Putamen (tissue), 1 donor: ENCODE results near the gene AUNIP.
"Not testable (repeated sequence)": the region's sequence is repeated elsewhere in the genome, so short reads cannot be mapped to it uniquely, and the experiment has no call there.

Experiments used
- DNase-seq: peaks from one replicate; pipeline ENCODE4 v3.0.0-alpha.2; 2016; ENCODE audit warnings: low spot score

Gene AUNIP

DNA sequence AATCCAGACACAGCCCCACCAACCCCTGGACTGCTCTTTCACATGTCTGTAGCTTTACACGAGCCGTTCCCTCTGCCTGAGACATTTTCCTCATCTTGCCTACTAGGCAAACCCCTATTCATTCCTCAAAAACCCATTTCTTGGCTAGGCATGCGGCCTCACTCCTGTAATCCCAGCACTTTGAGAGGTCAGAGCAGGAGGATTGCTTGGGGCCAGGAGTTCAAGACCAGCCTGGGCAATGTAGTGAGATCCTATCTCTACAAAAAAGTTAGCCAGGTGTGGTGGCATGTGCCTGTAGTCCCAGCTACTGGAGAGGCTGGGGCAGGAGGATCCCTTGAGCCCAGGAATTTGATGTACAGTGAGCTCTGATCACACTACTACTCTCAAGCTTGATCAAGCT is 5.2 kb upstream of the AUNIP start:
- DNase-seq, result no peak

DNA sequence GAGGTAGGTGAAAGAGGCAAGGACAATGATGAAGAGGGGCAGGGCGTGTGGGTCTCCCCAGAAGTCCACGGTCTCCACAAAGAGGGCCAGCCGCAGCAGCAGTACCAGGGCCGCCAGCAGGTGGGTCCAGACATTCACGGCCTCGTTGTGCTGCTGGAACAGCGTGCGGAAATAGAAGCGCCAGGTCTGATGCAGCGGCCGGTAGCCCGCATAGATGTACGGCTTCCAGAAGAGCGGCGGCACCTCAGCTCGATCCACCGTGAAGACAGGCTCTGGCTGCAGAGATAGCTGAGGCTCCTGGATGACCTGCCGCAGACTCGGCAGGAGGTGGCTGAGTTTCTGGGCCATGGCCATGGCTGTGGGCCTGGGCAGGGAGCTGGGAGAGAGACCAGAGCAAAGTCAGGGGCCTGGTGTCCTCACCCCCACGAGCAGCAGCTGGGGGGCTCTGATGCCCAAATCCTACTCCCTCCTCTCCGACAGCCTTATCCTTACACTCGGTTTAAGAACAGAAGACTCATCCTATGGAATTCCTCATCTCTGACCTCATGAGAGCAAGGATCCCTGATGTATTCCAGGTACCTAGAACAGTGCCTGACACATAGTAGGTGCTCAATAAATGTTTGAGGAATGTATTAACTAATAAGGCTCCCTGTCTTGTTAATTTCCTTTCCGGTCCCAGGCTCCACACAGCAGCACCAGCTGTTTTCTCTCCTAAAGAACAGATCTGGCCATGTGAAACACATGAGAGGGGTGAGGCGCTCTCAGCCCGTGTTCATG is 4.4 kb upstream of the AUNIP start:
- DNase-seq, result no peak

DNA sequence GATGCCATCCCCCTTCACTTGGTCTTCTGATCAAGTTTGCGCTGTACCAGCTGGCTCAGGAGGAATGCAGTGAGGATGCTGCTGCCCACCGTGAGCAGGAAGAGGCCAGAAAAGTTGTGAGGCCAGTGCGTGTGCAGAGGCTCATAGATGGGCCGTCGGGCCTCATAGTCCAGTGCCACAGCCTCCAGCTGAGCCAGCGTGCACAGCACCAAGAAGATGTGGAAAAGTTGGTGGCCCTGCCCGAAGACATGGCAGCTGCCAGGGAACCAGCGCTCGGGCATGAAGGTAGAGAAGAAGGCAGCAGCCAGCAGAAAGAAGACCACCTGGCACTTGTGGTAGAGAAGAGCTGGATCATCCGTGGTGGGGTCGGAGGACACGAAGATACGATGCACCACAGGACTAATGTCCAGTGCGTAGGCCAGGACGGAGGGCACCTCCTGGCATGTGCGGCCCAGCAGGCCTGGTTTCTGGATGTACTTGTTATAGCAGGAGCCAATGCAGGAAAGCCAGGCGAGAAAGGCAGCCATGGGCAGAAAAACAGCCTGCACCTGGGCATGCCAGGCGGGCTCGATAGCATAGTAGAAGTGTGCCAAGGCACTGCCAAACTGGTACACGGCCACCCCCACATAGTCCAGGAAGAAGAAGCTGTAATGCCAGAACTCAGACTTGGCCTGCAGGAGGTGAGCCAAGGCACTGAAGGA is 3.7 kb upstream of the AUNIP start:
- DNase-seq, result no peak

DNA sequence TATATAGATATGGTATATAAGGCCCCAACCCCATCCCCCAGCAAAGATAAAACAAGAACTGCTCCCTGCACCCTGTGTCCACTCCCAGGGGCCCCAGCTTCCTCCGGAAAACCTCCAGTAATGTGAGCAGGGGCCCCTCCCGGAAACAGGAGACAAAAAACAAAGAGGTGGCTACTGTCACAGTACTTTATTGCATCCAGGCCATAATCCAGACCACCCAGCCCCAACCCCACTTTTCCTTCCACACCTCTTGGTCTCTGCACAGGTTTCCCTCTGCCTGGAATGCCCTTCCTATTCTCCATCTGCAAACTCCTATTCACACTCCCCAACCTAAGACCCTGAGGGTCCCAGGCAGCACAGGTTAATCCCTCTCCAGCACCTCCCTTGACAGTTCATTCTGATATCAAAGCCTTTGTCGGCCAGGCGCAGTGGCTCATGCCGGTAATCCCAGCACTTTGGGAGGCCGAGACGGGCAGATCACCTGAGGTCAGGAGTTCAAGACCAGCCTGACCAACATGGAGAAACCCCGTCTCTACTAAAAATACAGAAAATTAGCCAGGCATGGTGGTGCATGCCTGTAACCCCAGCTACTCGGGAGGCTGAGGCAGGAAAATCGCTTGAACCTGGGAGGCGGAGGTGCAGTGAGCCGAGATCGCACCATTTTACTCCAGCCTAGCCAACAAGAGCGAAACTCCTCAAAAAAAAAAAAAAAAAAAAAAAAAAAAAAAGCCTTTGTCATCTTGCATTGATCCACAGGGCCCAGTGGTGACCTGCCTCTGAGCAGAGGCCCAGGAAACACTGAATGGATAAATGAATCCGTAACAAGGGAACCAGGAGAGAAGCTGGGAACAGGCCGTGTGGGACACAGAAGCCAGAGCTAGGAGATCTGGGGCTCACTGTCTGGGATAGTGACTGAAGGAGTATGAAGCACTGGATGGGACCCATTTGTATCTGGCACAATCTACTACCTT is 2.3 kb upstream of the AUNIP start:
- no peak for DNase-seq

DNA sequence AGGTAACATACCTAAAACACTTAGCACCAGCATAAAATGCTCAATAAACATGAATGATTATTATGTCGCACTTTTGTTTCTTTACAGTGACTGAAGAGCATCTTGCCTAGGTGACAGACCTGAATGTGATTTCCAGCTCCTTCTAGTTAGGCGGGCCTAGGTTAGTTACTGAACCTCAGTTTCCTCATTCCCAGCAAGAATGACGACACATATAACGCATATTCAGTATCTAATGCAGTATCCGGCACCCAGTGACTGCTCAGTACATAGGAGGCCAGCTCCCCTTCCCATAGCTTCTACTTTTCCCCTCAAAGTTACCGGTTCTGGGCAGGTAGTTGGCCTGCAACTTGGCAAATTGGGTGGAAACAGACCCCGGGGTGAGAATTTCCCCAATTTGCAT is 763 bp downstream of the AUNIP start:
- no peak for DNase-seq

DNA sequence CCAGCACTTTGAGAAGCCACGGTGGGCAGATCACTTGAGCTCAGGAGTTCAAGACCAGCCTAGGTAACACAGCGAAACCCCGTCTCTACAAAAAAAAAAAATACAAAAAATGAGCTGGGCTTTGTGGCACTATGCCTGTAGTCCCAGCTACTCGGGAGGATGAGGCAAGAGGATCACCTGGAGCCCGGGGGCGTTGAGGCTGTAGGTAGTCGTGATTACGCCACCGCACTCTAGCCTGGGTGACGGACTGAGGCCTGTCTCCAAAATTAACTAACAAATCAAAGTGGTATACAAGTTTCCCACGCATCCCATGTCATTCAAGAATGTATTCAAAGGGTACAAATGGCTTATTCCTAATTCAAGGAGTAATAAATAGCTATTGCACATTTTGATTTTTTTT is 2.4 kb downstream of the AUNIP start:
- DNase-seq, result no peak

DNA sequence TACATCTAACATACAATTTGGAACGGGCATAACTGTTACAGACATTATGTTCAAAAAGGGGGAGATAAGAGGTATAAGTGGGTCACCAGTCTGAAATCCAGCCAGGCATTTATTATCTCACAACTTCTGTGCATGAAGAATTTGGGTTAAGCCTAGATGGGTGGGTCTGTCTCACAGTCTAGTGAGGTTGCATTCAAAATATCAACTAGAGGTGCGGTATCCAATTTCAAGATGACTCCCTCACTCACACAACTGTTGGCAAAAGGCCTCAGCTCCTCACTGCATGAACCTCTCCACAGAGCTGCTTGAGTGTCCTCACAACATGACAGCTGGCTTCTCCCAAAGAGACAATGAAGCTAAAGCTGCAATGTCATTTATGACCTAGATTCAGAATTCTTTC is 4.7 kb downstream of the AUNIP start:
- no peak for DNase-seq

DNA sequence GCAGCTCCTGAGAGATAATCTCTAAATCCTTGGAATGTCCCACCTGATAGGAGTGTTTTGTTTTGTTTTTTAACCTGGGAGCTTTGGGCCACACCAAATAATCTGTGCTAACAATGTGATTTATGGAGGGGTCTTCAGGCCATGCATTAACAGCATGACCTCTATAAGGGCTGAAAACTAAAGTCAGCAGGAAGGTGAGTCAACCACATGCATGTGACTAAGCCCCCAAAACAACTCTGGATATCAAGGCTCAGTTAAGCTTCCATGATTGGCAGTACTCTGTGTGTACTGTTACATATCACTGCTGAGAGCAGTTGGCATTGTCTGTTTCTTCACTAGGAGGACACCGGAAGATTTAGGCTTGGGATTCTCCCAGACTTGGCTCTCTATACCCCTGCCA is 10.7 kb downstream of the AUNIP start:
- DNase-seq, result no peak

DNA sequence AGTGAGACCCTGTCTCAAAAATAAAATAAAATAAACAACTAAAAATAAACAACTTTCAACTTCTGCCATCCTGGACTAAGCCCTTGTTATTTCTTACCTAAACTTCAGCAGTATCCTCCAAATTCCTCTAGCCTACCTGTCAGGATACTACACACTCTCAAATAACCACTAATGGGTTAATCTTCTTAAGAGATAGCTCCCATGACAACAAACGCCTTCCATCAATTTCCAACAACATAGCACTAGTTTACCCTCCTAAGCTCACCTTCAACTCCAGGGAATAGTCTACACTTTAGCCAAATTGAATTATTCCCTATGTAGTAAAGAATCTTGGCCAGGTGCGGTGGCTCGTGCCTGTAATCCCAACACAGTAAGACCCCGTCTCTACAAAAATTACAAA is 11.3 kb downstream of the AUNIP start:
- no peak for DNase-seq

DNA sequence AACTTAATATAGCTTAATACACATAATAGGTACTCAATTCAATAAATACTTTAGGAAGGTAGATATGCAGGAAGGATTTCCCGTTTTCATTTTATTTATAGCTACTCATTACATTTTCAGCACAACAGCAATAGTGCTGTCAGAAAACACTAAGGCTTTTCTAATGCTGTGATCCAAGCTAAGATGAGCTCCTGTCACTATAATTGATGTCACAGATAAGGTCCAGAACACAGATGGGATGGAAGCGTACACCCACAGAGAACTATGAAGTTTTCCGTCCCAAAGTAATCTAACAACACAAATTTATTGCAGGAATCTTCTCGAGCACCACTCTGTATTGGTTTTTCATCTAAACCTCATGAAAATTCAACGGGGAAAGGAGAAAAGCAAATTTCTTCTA is 13.6 kb downstream of the AUNIP start:
- no peak for DNase-seq

DNA sequence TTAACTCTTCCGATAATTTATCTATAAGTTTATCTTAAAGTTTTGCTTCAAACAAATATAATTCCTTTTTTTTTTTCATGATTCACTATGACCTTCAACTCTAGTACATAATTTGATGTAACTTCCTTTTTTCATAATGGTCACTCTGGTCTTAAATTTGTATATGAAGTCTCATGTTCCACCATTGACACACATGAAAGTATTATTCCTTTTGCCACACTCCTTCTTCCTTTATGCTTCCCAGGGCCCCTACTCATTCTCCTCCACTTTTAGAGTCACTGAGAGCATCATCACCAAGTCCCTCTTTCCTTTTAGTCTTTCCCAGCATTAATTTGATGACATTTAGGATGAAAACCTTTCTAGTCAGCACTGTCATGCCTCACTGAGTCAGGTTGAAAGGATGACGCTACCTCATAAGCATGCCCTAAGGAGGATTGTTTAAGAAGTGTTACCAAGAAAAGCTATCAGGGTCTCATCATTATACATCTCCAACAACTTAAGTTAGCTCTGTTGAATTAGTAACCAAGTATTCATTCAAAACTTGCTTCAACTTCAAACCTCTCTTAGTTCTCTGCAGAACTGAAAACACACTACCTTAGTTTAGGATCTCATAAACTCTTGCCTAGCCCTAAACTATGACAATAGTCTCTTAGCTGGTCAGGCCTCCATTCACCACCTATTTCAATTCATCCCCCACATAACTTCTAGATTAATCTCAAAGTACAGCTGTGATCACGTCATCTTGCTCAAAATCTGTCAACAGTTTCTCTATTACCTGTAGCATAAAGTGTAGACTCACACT is 14.5 kb downstream of the AUNIP start:
- no peak for DNase-seq

DNA sequence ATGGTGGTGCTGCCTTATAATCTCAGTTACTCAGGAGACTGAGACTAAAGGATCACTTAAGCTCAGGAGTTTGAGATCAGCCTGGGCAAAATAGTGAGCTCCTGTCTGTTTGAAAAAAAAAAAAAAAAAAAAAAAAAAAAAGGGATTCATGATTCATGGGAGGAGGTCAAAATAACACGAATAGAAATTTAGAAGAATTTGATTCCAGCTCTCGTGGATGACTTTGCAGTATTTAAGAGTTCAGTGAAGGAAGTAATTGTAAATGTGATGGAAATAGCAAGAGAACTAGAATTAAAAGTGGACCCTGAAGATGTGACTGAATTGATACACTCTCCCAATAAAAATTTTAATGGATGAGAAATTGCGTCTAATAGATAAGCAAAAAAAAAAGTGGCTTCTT is 15.8 kb downstream of the AUNIP start:
- DNase-seq, result no peak

DNA sequence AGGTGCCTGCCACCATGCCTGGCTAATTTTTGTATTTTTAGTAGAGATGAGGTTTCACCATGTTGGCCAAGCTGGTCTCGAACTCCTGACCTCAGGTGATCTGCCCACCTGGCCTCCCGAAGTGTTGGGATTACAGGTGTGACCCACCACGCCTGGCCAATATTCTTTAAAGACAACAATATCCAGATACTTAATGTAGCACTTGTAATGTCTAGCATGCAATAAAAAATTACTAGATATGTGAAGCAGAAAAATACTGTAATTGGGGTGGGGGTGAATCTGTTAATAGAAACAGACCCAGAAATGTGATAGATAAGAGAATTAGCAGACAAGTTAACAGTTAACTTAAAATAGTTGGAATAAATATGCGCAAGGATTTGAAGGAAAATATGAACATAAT is 19.4 kb downstream of the AUNIP start:
- not testable (repeated sequence) for DNase-seq

DNA sequence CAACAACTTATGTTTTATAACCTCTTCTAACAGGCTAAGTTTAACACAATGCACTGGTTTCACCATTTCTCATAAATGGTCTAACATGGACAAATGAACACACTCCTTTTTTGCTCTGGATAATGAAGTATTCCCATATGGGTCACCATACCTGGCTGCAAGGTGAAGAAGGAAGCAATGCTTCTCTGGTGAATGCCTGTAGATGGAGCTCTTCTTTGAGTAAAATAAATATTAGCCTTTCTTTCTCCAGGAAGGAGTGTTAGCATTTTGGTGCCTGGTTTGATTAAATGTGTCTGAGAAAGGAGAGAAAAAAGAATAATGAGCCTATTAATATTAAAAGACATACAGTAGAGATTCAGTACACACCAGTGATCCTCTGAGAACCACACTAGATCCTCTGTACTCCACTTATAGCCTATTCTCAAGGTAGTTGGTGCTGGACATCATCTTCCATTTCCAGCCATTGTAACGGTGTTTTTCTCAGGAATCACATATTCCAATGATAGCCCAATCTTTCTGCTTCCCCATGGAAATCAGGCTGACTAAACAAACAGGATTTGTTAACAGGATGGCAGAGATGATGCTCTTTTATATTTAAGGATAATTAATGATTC is 21.9 kb downstream of the AUNIP start:
- no peak for DNase-seq

DNA sequence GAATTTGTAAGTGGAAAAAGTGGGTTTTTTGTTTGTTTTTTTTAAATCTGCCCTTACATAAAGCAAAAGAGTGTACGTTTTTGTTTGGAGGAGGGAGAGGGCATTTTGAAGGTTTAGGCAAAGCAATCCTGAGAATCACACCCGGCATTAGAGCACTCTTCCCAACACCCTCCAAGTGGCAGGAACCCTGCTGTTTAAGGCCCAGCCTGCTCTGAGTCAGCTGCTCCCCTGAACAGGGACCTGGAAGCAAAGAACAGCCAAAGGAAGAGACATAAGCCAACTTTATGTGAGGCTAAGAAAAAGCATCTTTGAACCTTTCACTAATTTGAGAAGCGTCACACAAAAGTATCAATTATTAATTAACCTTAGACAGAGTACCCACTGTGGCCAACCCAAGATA is 22.6 kb downstream of the AUNIP start:
- DNase-seq, result no peak

DNA sequence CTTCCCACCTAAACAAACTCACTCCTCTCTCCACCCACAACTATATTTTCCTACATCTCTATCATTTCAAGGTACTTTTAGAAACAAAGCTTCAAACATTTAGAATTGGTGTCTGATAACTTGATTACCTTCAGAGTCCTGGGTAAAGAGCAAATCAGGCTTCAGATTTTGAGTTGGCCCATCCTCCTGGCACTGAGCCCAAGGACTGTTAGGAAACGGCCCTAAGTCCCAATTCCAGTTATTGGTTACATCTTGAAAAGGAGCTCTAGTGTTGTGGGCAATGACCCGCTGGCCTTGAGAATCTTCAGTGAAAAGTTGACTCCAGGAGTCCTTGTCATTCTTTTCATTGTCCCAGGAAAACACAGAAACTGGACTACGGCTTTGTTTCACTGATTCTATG is 24.4 kb downstream of the AUNIP start:
- no peak for DNase-seq

DNA sequence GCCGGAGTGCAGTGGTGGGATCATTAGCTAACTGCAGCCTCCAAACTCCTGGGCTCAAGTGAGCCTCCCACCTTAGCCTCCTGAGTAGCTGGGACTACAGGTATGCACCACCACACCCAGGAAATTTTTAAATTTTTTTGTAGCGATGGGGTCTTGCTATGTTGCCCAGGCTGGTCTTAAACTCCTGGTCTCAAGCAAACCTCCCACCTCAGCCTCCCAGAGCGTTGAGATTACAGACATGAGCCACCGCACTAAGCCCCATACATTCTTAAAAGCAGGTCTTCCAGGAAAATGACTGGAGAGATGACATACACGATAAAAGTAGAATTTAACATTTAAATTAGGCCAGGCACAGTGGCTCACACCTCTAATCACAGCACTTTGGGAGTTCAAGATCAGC is 26.1 kb downstream of the AUNIP start:
- DNase-seq, result no peak

DNA sequence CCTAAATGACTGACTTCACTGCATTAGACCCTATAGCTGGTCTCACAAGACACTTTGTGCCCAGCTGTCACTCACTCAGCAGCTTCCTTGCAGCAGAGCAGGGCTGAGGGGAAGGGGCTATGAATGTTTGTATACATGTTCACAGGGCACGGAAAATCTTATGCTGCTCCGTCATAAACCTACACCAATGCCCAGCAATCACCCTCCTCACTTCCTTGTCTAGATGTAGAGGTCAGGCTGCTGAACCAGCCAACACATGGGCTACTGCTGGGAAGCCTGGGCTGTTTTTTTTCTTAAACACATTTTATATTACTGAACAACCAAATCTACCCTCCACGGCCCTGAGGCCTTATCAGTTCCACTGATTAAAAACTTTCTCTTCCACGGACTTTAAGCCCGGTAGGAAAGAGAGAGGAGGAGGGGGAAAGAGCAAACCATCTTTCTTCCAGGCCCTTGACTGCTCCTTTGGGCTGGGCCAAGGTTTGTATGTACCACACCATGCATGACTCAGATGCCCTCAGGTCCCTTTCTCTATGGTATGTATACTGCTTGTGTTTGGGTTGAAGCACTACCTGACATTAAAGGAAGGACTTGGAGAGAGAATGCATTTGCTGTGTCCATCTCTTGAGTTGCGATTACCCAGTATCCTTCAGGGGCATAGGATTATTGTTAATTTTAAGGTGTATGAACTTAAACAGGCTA is 26.8 kb downstream of the AUNIP start:
- no peak for DNase-seq

DNA sequence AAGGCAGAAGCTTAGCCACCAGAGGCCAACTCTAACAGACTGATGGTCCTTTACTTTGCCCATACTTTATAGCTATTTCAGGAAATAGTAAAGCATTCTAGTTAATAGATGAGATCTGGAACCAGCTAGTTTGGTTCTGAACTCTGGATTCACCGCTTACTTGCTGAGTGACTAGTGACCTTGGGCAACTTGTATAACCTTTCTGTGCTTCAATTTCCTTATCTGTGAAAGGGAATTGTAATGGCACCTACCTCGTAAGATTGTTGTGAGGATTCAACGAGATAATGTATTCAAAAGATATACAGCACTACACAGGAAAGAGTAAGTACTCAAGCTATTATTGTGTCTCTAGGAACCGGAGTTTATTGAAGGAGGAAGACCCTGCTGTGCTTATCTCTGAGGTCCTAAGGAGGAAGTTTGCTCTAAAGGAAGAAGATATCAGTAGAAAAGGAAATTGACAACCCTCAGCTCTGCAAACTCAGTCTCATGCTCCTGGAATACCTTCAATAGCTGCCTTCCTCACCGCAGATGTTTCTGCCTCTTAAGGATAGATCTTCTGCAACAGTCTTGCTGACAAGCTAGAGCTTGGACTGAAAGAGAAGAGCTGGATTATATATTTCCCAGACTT is 27.6 kb downstream of the AUNIP start:
- no peak for DNase-seq

DNA sequence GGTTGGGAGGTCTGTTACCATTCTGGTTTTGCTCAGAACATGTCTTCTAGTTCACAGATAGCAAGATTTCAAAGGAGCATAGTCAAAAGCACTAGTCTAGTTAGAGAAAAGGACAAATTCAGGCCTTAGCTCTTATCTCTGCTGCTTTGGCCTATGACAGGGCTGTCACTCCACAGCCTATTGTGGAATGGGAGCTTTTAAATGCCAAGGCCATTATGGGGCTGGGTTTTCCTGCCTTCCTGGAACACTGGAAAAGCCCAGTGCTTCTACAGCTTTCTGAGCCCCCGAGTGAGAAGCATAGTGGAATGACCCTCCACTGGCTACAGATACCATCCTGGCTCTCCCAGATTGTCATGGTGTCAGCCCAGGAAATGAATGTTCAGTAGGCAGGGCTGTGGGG is 30.2 kb downstream of the AUNIP start:
- DNase-seq, result no peak
